Astrocyte (in vitro differentiated cells and primary cell): ENCODE data around the gene CDV3.

Experiments used
- EZH2 ChIP-seq: IDR thresholded peaks from 2 replicates; pipeline ENCODE4 v1.6.1; 2012; ENCODE audit warnings: mild to moderate bottlenecking, low read length, inconsistent platforms; ENCODE audit not compliant: insufficient read depth
- TF ChIP-seq, protein P1 (sequence below): IDR thresholded peaks from 2 replicates; pipeline ENCODE4 v1.5.1; 2011; ENCODE audit warnings: low read depth, mild to moderate bottlenecking, inconsistent platforms, low read length, moderate library complexity; ENCODE audit not compliant: insufficient read depth

- TF ChIP-seq, protein P1, sequence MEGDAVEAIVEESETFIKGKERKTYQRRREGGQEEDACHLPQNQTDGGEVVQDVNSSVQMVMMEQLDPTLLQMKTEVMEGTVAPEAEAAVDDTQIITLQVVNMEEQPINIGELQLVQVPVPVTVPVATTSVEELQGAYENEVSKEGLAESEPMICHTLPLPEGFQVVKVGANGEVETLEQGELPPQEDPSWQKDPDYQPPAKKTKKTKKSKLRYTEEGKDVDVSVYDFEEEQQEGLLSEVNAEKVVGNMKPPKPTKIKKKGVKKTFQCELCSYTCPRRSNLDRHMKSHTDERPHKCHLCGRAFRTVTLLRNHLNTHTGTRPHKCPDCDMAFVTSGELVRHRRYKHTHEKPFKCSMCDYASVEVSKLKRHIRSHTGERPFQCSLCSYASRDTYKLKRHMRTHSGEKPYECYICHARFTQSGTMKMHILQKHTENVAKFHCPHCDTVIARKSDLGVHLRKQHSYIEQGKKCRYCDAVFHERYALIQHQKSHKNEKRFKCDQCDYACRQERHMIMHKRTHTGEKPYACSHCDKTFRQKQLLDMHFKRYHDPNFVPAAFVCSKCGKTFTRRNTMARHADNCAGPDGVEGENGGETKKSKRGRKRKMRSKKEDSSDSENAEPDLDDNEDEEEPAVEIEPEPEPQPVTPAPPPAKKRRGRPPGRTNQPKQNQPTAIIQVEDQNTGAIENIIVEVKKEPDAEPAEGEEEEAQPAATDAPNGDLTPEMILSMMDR: no peak
- no peak for TF ChIP-seq EZH2
Measured at GRCh38 chr3:133607816-133608215, 34.3 kb downstream of the CDV3 start.
